Activated naive CD8-positive, alpha-beta T cell treated with anti-CD3 and anti-CD28 coated beads, Interleukin-2, amount 50 U/mL, for 16 hours (primary cell): ENCODE data around the gene PIH1D1.
A peak's percentile ranks its signal among the peaks of the same experiment; 100 is the strongest.
"Not testable (repeated sequence)": the region's sequence is repeated elsewhere in the genome, so short reads cannot be mapped to it uniquely, and the experiment has no call there.

Experiments
- DNase-seq: peaks from one replicate; pipeline ENCODE4 v3.0.0-alpha.2; 2020; ENCODE audit warnings: low read depth, low spot score

The PIH1D1 gene

DNA sequence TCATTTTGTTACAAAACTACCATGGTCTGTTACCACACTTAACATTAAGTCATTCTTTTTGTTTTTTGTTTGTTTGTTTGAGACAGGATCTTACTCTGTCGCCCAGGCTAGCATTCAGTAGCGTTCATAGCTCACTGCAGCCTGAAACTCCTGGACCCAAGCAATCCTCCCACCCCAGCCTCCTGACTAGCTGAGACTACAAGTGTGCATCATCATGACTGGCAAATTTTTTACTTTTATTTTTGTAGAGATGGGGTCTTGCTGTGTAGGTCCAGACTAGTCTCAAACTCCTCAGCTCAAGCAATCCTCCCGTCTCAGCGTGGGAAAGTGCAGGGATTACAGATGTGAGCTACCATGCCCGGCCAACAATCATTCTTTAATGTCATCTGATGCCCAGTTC is 4.7 kb upstream of the PIH1D1 start:
- no peak for DNase-seq

GRCh38 chr19:49455773-49456172 is 4.2 kb upstream of the PIH1D1 start:
- no peak for DNase-seq

GRCh38 chr19:49453757-49454240 is 2.2 kb upstream of the PIH1D1 start:
- no peak for DNase-seq

DNA sequence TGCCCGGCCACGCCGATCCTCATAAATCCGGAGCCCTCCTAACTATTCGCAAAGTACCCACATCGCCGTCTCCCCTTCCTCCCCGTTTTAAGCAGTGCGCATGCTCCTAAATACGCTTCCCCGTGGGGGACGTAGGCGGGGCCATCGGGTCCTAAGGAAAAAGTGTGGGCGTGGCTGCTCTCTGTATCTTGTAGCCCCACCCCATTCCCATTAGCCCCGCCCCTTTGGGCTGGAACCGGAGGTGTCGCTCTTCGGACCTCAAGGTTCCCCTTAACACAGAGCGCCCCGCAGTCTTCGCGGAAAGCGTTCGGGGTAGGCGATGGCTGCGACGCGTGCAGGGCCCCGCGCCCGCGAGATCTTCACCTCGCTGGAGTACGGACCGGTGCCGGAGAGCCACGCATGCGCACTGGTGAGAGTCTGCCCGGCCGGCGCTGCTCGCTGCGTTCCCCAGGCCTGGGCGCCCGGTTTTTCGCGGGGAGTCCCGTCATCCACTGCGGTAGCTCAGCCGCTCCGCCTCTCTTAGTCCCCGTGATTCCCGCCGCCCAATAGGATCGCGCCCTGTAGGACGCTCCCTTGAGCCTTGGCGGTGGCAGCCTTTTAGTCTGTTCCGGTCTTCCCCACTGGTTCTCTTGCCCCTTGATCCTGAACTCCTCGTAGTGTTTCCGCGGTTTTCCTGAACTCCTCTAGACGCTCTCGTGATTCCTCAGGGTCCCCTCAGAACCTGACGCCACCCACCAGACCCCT is 1.6 kb upstream of the PIH1D1 start, which contains the start of gene ALDH16A1:
TSS of gene ALDH16A1 (plus strand) at position 213 of the 744 bp plus-strand sequence. CDS start at position 320, 107 bp downstream.
- peak; percentile 95 for DNase-seq

DNA sequence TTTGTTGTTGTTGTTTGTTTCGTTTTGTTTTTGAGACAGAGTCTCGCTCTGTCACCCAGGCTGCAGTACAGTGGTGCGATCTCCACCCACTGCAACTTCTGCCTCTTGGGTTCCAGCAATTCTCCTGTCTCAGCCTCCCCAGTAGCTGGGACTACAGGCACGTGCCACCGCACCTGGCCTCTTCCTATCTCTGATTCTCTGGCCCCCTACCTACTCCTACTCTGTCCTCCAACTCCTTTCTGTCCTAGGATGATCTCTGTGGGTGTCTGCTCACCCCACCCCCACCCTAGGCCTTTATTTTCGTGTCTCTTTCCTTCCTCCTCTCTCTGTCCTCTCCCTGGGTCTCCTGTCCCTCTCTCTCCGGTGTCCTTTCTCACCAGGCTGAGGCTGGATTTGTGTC is 1.2 kb downstream of the PIH1D1 start:
- DNase-seq = no peak

DNA sequence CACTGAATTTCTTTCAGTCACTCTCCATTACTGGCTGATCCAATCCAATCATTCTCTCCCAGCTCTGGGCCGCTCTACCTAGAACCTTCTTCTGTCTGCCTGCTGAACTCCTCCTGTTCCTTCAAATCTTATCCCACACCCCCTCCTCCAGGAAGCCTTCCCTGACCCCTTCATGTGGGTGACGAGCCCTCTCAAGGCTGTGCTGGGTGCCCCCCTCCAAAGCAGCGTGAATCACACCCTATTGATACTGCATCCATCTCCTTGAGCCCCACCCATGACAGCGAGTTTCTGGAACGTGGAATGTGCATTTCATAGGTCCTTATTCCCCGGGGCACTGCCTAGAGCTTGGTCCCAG is 3.2 kb downstream of the PIH1D1 start:
- DNase-seq = no peak

GRCh38 chr19:49447485-49448431 is 3.9 kb downstream of the PIH1D1 start:
- DNase-seq = no peak

DNA sequence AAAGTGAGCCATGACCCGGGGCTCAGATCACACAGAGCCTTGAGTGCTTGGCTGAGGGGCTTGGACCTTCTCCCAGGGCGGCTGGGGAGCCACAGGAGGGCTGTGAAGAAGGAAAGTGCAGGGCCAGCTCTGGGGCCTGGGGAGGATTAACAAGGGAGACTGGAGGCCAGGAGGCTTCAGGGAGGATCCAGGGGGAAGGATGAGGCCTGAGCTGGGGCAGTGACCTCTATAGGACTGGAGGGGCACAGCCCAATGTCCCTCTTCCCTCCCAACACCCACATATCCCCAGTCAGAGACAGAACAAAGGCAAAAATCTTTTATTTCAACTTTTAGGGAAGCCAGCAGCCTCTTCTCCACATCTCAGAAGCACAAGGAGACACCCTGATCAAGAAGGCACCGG is 5.6 kb downstream of the PIH1D1 start:
- DNase-seq = no peak

DNA sequence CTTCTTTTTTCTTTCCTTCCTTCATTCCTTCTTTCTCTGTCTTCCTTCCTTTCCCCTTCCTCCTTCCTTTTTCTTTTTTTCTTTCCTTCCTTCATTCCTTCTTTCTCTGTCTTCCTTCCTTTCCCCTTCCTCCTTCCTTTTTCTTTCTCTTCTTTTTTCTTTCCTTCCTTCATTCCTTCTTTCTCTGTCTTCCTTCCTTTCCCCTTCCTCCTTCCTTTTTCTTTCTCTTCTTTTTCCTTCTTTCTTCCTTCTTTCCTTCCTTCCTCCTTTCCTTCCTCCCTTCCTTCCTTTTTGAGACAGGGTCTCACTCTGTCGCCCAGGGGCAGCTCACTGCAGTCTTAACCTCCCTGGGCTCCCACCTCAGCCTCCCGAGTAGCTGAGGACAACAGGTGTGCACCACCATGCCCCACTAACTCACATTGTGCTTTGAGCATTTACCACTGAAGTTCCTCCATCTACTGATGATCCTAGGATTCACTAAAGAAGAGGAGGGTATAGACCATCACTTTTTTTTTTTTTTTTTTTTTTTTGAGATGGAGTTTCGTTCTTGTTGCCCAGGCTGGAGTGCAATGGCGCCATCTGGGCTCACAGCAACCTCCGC is 7.4 kb downstream of the PIH1D1 start:
- not testable (repeated sequence) for DNase-seq

DNA sequence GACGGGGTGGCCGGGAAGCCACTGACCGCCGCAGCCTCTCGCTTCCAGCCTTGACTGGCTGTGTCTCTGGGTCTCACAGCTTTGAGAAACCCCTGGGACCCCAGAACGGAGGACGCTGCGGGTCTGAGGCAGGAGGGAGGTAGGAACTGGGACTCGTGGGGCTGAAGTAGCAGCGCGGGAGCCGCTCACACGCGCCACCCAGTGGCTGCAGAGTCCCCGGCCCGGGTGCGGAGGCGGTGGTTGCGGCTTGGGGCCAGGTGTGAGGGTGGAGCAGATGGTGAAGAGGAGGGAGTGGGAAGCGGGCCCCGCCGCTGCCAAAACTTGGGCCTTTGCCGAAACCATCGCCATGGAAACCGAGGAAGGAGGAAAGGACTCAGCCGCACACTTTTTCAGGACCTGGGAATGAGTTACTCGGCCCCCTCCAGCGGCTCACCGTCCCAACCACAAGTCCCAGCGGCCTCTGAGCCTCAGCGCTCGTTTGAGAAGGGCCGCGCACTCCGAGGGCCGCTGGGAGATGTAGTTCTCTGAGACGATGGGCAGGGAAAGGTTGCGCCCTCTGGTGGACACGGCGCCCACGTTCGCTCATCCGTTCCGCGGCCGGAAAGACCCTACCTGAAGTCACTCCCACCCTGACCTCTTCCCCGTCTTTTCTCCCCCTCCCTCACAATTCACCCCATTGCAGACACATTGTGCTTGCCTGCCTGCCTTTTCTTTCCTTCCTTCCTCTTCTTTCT is 8.1 kb downstream of the PIH1D1 start:
- DNase-seq = peak; percentile 89

- no peak for DNase-seq
Observed at GRCh38 chr19:49442771-49443365, 8.7 kb downstream of the PIH1D1 start.

DNA sequence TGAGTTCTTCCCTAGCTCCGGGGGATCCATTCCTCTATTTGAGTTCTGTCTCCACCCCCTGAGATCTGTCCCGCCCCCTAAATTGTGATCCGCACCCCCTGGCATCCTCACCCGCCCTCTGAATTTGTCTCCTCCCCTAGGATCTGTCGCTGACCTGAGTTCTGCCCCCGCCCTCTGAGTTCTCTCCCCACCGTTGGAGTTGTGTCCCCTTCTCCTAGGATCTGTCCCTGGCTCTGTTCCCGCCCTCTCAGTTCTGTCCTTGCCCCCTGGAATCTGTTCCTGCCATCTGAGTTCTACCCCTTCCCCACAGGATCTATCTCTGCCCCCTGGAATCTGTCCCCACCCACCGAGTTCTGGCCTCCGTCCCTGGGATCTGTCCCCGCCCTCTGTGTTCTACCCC is 9.3 kb downstream of the PIH1D1 start:
- no peak for DNase-seq

GRCh38 chr19:49441960-49442350 is 9.7 kb downstream of the PIH1D1 start:
- DNase-seq = no peak

DNA sequence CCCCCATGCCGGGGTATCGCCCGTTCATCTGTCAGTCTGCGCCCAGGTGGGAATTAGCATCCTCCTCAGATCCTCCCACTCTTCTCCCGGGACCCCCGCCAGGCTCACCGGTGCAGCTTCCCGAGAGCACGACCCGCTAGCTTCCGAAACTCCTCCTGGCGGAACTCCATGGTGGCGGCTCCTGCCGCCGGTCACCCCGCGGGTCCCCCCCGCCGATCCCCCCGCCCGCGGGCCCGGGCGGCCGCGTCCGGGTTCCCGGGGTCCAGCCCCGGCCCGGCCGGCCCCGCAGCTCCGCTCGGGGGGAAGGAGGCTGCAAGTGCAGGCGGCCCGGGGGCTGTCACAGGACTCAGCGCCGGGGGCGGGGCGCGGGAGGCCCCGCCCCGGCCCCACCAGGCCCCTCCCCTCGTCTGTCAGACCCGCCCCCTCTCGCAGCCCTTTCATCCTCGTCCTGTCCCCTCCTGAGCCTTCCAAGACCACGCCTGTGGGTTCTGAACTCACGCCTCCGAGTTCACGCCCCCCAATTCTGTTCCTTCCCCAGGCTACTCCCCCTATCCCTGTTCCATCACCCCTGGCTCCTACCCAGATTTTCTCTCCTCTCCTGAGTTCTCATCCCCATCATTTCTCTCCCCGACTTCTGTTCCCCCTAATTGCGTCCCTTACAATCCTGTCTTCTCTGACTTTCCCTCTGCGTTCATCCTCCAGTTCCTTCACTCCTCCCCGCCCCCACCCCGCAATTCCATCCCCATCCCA is 10.2 kb downstream of the PIH1D1 start, which contains the start of gene SLC17A7:
TSS of gene SLC17A7 (minus strand) at position 318 of the 750 bp plus-strand sequence. CDS start at position 170, 148 bp downstream.
- no peak for DNase-seq

DNA sequence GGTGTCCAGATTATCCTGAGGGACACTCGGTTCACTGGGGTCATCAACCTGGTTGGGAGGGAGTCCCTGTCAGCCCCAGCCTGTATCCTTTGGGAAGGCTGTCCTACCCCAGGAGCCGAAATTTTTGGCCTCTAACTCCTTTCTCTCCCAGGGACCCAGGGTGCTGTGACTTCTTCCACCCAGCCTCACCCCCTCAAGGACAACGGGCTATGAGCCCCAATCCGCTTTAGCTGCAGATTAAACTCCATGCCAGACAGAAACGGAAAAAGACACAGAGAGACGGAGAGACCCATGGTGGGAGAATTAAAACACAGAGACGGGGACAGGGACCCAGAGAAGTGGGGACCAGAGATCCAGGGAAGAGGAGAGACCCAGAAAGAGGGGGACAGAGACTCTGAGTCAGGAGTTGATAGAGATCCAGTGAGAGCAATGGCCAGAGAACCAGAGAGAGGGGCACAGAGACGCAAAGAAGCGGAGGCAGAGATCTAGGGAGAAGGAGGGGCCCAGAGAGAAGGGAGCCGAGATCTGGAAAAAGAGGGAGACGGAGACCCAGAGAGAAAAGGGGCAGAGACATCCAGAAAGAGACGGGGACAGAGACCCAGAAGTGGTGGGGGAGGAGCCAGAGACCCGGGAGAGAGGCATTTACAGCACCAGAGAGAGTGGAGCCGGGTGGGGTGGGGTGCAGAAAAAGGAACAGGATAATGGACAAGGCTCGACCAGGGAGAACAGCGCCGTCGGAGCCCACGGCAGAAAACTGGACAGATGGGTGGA is 11.0 kb downstream of the PIH1D1 start:
- DNase-seq = no peak

GRCh38 chr19:49439836-49440235 is 11.8 kb downstream of the PIH1D1 start:
- no peak for DNase-seq

- no peak for DNase-seq
Observed at GRCh38 chr19:49438261-49438660, 13.4 kb downstream of the PIH1D1 start.

DNA sequence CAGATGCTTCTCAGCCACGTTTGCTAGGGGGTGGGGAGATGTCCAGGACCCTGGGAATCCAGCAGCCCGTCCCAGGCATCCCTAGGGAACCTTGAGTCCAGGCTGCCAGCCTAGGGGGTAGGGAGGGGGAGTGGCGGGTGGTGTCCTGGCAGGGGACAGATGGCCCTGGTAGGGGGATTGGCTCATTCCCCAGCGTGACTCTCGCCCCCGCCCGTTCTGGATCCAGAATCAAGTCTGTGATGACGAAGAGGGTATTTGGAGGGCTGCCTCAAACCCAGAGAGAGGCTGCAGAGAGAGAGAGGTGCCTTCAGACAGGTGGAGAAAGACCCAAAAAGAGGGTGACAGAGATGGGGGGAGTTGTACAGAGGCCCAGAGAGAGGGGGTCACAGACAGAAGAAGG is 14.4 kb downstream of the PIH1D1 start:
- DNase-seq = no peak

- no peak for DNase-seq
Observed at GRCh38 chr19:49436381-49437017, 15.1 kb downstream of the PIH1D1 start.
